ENCODE results near the gene NCKIPSD. TPM values are rescaled to one million over a fixed set of nuclear protein-coding genes. Genes with fewer than 3 reads are reported as not detected.
A peak's percentile ranks its signal among the peaks of the same experiment; 100 is the strongest.

Gene NCKIPSD
- total RNA-seq, 1 experiment from 2014 or later: 46.0 TPM

GRCh38 chr3:48693826-48694225 lies 8.1 kb upstream of the NCKIPSD start:
- no peak overlapping the region for H2BK5ac ChIP-seq (ENCODE audit: insufficient read length, low read length)
- no peak for TF ChIP-seq CTCF (conservative IDR thresholded peaks at IDR 0.05)
- H3K4me1 ChIP-seq (ENCODE audit: insufficient read depth, low read length): no peaks in the 10 kb centered on the region; the same call in 1 of the 2 replicates
- Mint-ChIP-seq H3K4me1 (peaks cover 20 to 25% of the 10 kb centered on the region in 2 experiments), H3K27me3 (ENCODE audit: low read depth) (no peaks in the 10 kb centered on the region), H3K27ac (peak overlapping the region in 2 of 3 experiments; percentile 62 to 63; a peak in 1 of 7 replicates), H3K4me3 (no peak overlapping the region; a peak in 1 of 5 replicates), H3K36me3 (ENCODE audit: insufficient read depth in 1 of 3, low read depth in 3 of 3) (peaks cover 53 to 80% (median 66%) of the 10 kb centered on the region in 3 experiments), H3K9me3 (no peaks in the 10 kb centered on the region)
- peaks cover 10% of the 10 kb centered on the region; the same call in 1 of the 2 replicates for H3K79me2 ChIP-seq (ENCODE audit: insufficient read depth, low read length)
- no peak overlapping the region for H3K9ac ChIP-seq (ENCODE audit: extremely low read depth, insufficient read length, low read length)
- no peak overlapping the region for H3K14ac ChIP-seq (ENCODE audit: insufficient read depth, low read length)
- H2AFZ ChIP-seq (ENCODE audit: low read length): no peak overlapping the region
- no peak overlapping the region for H2BK15ac ChIP-seq (ENCODE audit: low read depth, low read length)
- H3K23me2 ChIP-seq (ENCODE audit: insufficient read length, low read depth, low read length, poor library complexity, severe bottlenecking): no peaks in the 10 kb centered on the region
- no peaks in the 10 kb centered on the region for H3K9me3 ChIP-seq (ENCODE audit: control insufficient read depth, low read depth, low read length)
- peaks cover 9% of the 10 kb centered on the region for H3K79me1 ChIP-seq (ENCODE audit: insufficient read depth, low read depth, low read length, poor library complexity, severe bottlenecking)
- H3K27ac ChIP-seq (ENCODE audit: insufficient read length, low read depth, low read length): no peak overlapping the region
- no peak overlapping the region for H2AK5ac ChIP-seq (ENCODE audit: insufficient read length, low read length)
- no peak overlapping the region for H3K23ac ChIP-seq (ENCODE audit: insufficient read length, low read depth, low read length)
- H4K91ac ChIP-seq (ENCODE audit: insufficient read length, low read depth, low read length): no peak overlapping the region
- no peak overlapping the region for H2BK12ac ChIP-seq (ENCODE audit: insufficient read length, low read depth, low read length)
- no peak overlapping the region for H3K18ac ChIP-seq (ENCODE audit: insufficient read length, low read depth, low read length)
- no peak overlapping the region for H4K8ac ChIP-seq (replicated peaks; ENCODE audit: insufficient read length, low read depth, low read length)
- H2BK120ac ChIP-seq (ENCODE audit: low read depth, low read length, poor library complexity, severe bottlenecking): no peak overlapping the region
- WGBS (ENCODE audit: extremely low coverage, insufficient read length, low lambda C conversion rate): no CpG with 5 or more reads among the region's 8 CpGs
- no peak overlapping the region for H2BK20ac ChIP-seq (ENCODE audit: low read depth, low read length, poor library complexity, severe bottlenecking)
- H4K5ac ChIP-seq (ENCODE audit: insufficient read length, low read depth, low read length): no peak overlapping the region
- no peaks in the 10 kb centered on the region for H3K27me3 ChIP-seq (ENCODE audit: insufficient read depth, low read length)
- H4K20me1 ChIP-seq (ENCODE audit: control insufficient read depth, insufficient read depth, insufficient read length): peaks cover 2% of the 10 kb centered on the region
- H3K4ac ChIP-seq (ENCODE audit: low read depth, low read length): no peak overlapping the region
- no peak overlapping the region for H3K56ac ChIP-seq (ENCODE audit: insufficient read length, low read depth, low read length)
- DNase-seq: no peak
- no peak overlapping the region for H3T11ph ChIP-seq (ENCODE audit: low read length)
- no peak overlapping the region for H3K4me2 ChIP-seq (ENCODE audit: insufficient read depth, insufficient read length, low read length)

Data from H9 (cell line).